Measurements from ENCODE around the gene NAA16.
"Not testable (repeated sequence)": the region's sequence is repeated elsewhere in the genome, so short reads cannot be mapped to it uniquely, and the experiment has no call there.

NAA16 gene

DNA sequence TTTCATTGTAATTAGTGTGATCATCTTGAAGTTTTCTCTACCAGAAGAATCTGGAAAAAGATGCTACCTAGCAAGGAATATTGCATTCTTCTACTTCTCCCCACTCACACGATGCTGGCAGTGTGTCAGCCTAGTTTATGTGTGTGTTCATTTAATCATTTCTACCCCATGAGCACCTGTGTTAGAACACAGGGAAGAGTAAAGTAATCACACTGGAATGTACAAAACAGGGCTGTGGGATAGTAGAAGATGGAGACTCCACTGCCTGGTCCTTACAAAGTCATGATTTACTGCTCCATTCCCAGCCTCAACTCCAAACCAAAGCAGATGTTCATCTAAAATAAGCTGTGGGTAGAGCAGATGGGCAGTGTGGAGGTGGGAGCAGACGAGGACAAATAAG is 98.5 kb downstream of the NAA16 start:
- DNase-seq (ENCODE audit: low read depth): no peak

- no peak for DNase-seq (ENCODE audit: low read depth)
Measured at GRCh38 chr13:41411060-41411459, 100.0 kb downstream of the NAA16 start.

- no peak for DNase-seq (ENCODE audit: low read depth)
Measured at GRCh38 chr13:41411522-41411921, 100.5 kb downstream of the NAA16 start.

- DNase-seq (ENCODE audit: low read depth): no peak
Measured at GRCh38 chr13:41413872-41414271, 102.8 kb downstream of the NAA16 start.

- DNase-seq (ENCODE audit: low read depth): no peak
Measured at GRCh38 chr13:41416276-41416675, 105.2 kb downstream of the NAA16 start.

GRCh38 chr13:41418027-41418426 is 107.0 kb downstream of the NAA16 start:
- DNase-seq (ENCODE audit: low read depth): no peak

GRCh38 chr13:41418731-41419130 is 107.7 kb downstream of the NAA16 start:
- no peak for DNase-seq (ENCODE audit: low read depth)

DNA sequence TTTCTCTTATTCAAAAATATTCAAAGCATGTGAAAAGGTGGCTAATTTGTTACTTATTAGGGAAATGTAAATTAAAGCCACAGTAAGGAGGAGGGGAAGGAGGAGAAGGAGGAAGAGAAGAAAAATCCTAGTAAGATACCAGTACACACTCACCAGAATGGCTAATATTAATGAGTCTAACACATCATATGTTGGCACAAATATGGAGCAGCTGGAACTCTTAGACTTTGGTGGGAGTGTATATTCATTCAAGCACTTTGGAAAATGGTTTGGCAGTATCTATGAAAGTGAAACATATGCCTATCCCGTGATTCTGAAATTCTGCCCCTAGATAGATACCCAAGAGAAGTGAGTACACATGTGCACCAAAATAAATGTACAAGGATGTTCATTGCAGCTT is 108.1 kb downstream of the NAA16 start:
- no peak for DNase-seq (ENCODE audit: low read depth)

- no peak for DNase-seq (ENCODE audit: low read depth)
Measured at GRCh38 chr13:41420146-41420545, 109.1 kb downstream of the NAA16 start.

GRCh38 chr13:41421330-41421729 is 110.3 kb downstream of the NAA16 start:
- DNase-seq (ENCODE audit: low read depth): not testable (repeated sequence)

DNA sequence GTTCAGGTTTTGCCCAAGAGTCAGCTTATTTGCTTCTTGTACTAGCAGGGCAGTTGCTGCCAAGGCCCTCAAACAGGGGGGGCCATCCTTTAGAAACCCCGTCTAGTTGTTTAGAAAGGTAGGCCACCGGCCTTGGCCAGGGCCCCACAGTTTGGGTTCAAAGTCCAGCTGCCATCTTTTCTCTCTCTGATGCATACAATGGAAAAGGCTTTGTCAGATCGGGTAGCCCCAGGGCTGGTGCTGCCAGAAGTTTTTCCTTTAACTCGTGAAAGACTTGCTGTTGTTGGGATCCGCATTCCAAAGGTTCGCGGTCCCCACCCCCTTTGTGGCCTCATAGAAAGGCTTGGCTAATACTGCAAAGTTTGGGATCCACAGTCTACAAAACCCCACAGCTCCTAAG is 110.9 kb downstream of the NAA16 start:
- DNase-seq (ENCODE audit: low read depth): not testable (repeated sequence)

GRCh38 chr13:41423259-41423658 is 112.2 kb downstream of the NAA16 start:
- DNase-seq (ENCODE audit: low read depth): not testable (repeated sequence)

GRCh38 chr13:41424675-41425074 is 113.6 kb downstream of the NAA16 start:
- not testable (repeated sequence) for DNase-seq (ENCODE audit: low read depth)

DNA sequence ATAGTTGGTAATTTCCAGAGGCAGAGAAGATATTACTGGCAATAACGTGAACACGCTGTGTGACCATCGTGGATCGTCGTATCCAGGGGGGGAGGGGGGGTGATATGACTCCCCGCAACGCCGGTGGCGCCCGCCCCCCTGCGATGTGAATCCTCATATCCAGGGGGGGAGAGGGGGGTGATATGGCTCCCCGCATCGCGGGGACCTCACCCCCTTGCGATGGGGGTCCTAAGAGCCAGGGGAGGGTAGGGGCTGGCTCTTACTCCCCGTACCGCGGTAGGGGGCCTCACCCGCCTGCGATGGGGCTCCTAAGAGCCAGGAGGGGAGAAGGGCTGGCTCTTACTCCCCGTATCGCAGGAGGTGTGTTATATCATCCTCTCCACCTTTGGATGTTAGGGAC is 115.0 kb downstream of the NAA16 start:
- DNase-seq (ENCODE audit: low read depth): no peak

Data from stimulated activated CD8-positive, alpha-beta memory T cell treated with anti-CD3 and anti-CD28 coated beads, Interleukin-7, amount 100 ng/mL, for 24 hours (primary cell).